CD4-positive, alpha-beta memory T cell (primary cell): Measurements from ENCODE around the gene MGST2. TPM values are rescaled to one million over a fixed set of nuclear protein-coding genes. Genes with fewer than 3 reads are reported as not detected.

ENCODE experiments used
- CTCF ChIA-PET: fragments of 350-600 bp; sonication (Branson Sonifier 250); formaldehyde crosslinking; loops from one replicate; lab custom pipeline; 2021; ENCODE audit warnings: inconsistent platforms; ENCODE audit not compliant: partially characterized antibody; lab: Charles Lee
- POLR2A ChIA-PET: fragments of 350-600 bp; sonication (Branson Sonifier 250); formaldehyde crosslinking; loops from one replicate; lab custom pipeline; 2021; ENCODE audit not compliant: partially characterized antibody; lab: Charles Lee
- DNase-seq, 5 donors: peaks; one replicate each; pipeline versions ENCODE4 v3.0.0 to v3.0.0-alpha.2; 2020 to 2022; ENCODE audit warnings: mixed read lengths in 1 of 5
- H3K27ac ChIP-seq: one replicate; pipeline ENCODE4 v1.7.0; 2013; ENCODE audit warnings: low read depth, low read length
- H3K27me3 ChIP-seq: 2 replicates; pipeline ENCODE4 v1.7.0; 2013; ENCODE audit warnings: mild to moderate bottlenecking, low read length, moderate library complexity; ENCODE audit not compliant: insufficient read depth
- H3K36me3 ChIP-seq: 2 replicates; pipeline ENCODE4 v1.7.0; 2013; ENCODE audit warnings: mild to moderate bottlenecking, low read length, moderate library complexity; ENCODE audit not compliant: insufficient read depth
- H3K4me1 ChIP-seq: 2 replicates; pipeline ENCODE4 v1.7.0; 2013; ENCODE audit warnings: mild to moderate bottlenecking, low read length, moderate library complexity; ENCODE audit not compliant: insufficient read depth
- H3K4me3 ChIP-seq, 2 donors: one replicate each; pipeline ENCODE4 v1.7.0; 2013; ENCODE audit warnings: low read length in 2 of 2, mild to moderate bottlenecking in 1 of 2
- H3K9me3 ChIP-seq, 2 donors: one replicate each; pipeline ENCODE4 v1.7.0; 2013; ENCODE audit warnings: low read length in 2 of 2, control low read depth in 1 of 2; ENCODE audit not compliant: control insufficient read depth in 1 of 2
- H3K27ac Mint-ChIP-seq, 7 donors: one replicate each; pipeline ENCODE4 v1.8.0; 2020 to 2021; ENCODE audit warnings: mixed read lengths in 7 of 7, mild to moderate bottlenecking in 6 of 7, inconsistent platforms in 3 of 7, moderate library complexity in 3 of 7
- H3K27me3 Mint-ChIP-seq, 2 donors: one replicate each; pipeline ENCODE4 v1.8.0; 2020 to 2021; ENCODE audit warnings: mixed read lengths in 2 of 2
- H3K36me3 Mint-ChIP-seq, 2 donors: one replicate each; pipeline ENCODE4 v1.8.0; 2020 to 2021; ENCODE audit warnings: mixed read lengths in 2 of 2, inconsistent platforms in 1 of 2, mild to moderate bottlenecking in 1 of 2
- H3K4me1 Mint-ChIP-seq, 4 donors: one replicate each; pipeline ENCODE4 v1.8.0; 2020 to 2021; ENCODE audit warnings: mixed read lengths in 4 of 4, mild to moderate bottlenecking in 1 of 4
- H3K4me3 Mint-ChIP-seq, 8 donors: one replicate each; pipeline ENCODE4 v1.8.0; 2020 to 2021; ENCODE audit warnings: mixed read lengths in 8 of 8, mild to moderate bottlenecking in 7 of 8, moderate library complexity in 6 of 8, inconsistent platforms in 3 of 8
- H3K9me3 Mint-ChIP-seq, 8 donors: one replicate each; pipeline ENCODE4 v1.8.0; 2020 to 2021; ENCODE audit warnings: mixed read lengths in 8 of 8, mild to moderate bottlenecking in 5 of 8, inconsistent platforms in 3 of 8, moderate library complexity in 1 of 8
- intact Hi-C: fragments of 100-400 bp; cut with micrococcal nuclease; formaldehyde crosslinking; loops from one replicate; pipeline ENCODE4 v1.15.1; 2023
- polyA plus RNA-seq, 2 donors: library from polyadenylated mRNA; unstranded; fragments of 300-500 nt; fragmentation: Illumina TruSeq; gene quantifications; one replicate each; pipeline ENCODE4 v1.2.3, GENCODE V29; 2021
- total RNA-seq, 2 experiments: library from RNA; stranded (reverse); gene quantifications; one replicate each; pipeline ENCODE4 v1.2.3, GENCODE V29; 2021

The MGST2 gene
- total and polyA plus RNA-seq, 4 experiments from 2014 or later, result 1.0 to 26.2 (median 8.3) TPM

DNA sequence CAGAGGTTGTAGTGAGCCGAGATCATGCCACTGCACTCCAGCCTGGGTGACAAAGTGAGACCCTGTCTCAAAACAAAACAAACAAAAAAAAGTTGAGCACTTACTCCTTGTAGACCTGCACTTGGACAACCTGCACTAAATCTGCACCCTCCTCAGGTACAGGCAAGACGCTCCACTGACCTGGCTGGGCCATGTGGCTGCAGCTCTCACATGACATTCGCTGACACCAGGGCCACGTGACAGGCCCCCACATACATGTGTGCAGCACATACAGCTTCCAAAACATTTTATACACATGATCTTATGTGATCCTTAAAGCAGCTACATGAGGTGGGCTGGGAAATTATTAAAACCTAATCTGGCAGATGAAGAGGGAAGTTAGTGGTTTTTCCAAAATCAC, 62.5 kb downstream of the MGST2 start:
- Histone ChIP-seq H3K4me3 (no peak overlapping the region), H3K4me1 (no peaks in the 10 kb centered on the region), H3K27me3 (no peaks in the 10 kb centered on the region), H3K27ac (no peak overlapping the region), H3K36me3 (no peaks in the 10 kb centered on the region), H3K9me3 (no peaks in the 10 kb centered on the region)
- intact Hi-C loops, result no loop called here
- Mint-ChIP-seq H3K4me3 (no peak overlapping the region), H3K4me1 (no peaks in the 10 kb centered on the region), H3K9me3 (no peaks in the 10 kb centered on the region), H3K27ac (no peak overlapping the region), H3K36me3 (peaks cover 0 to 5% of the 10 kb centered on the region in 2 donors), H3K27me3 (peaks cover 4 to 8% of the 10 kb centered on the region in 2 donors)
- CTCF ChIA-PET, result no interaction called here
- POLR2A ChIA-PET, result no interaction called here
- DNase-seq, result no peak

DNA sequence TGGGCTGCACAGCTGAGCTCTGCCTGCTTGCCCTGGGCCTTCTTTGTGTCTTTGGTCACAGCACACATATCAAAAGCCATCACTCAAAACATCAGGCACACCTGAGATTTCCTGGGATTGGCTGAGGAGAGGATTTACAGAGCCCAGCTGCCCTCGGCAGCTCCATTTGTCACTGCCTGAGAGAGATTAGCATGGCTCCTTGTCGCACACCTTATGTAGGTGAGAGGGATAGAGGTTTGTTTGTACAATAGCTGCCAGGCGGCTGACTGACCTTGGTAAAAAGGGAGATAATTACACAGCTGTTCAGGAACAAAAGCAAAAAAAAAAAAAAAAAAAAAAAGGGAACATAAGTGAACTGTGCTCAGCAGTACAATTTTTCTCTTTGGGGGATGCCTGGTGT, 63.2 kb downstream of the MGST2 start:
- Histone ChIP-seq H3K9me3 (no peaks in the 10 kb centered on the region), H3K4me3 (no peak overlapping the region), H3K4me1 (no peaks in the 10 kb centered on the region), H3K36me3 (no peaks in the 10 kb centered on the region), H3K27me3 (no peaks in the 10 kb centered on the region), H3K27ac (no peak overlapping the region)
- POLR2A ChIA-PET, result no interaction called here
- Mint-ChIP-seq H3K4me1 (no peaks in the 10 kb centered on the region), H3K4me3 (peak overlapping the region in 1 of 8 donors; percentile 19), H3K27me3 (peaks cover 5 to 13% of the 10 kb centered on the region in 2 donors), H3K9me3 (no peaks in the 10 kb centered on the region), H3K27ac (no peak overlapping the region), H3K36me3 (peaks cover 0 to 5% of the 10 kb centered on the region in 2 donors)
- no peak for DNase-seq
- CTCF ChIA-PET, result no interaction called here
- intact Hi-C loops, result no loop called here

DNA sequence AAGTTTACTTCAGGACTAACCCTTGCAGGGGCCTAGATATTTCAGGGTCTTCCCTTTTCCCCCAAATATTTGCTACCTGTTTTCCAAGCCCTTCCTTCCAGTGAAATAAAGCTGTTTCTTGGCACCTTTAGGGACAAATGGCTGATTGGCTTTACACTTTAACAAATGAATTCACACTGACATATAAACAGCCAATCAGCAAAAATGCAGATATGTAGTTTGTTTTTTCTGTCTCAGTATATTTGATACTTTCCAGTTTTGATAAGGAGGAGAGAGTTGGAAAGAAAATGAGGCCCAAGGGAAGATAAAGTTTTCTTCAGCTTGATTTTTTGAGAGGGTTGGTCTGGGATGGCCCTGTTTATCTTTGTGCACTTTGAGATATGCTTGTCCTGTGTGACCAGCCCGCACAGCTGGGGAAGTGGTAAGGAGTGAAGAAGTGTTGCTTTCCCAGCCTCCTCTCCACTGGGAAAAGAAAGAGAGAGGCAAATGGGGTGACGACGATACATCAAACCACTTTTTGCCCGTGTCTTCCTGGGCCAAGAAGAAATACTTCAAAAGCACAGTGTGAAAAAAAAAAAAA, 67.5 kb downstream of the MGST2 start:
- H3K9me3 Mint-ChIP-seq, result no peaks in the 10 kb centered on the region
- no peak for DNase-seq
- no peak overlapping the region for H3K4me3 Mint-ChIP-seq
- H3K27me3 Mint-ChIP-seq, result peaks cover 34 to 41% of the 10 kb centered on the region in 2 donors
- peaks cover 0 to 5% of the 10 kb centered on the region in 2 donors for H3K36me3 Mint-ChIP-seq
- Histone ChIP-seq H3K36me3 (no peaks in the 10 kb centered on the region), H3K9me3 (no peaks in the 10 kb centered on the region), H3K27me3 (peaks cover 4% of the 10 kb centered on the region), H3K4me1 (peaks cover 14% of the 10 kb centered on the region), H3K4me3 (no peak overlapping the region), H3K27ac (no peak overlapping the region)
- ChIA-PET POLR2A (no interaction called here), CTCF (interaction anchor here (0.7 to 1.4 kb wide), 5 partner anchors 48 to 870 kb away, joined by 3 to 5 read pairs (median 3); no protein-coding TSS in a partner anchor)
- no peak overlapping the region for H3K27ac Mint-ChIP-seq
- intact Hi-C loops, result loop anchor here (10.0 kb wide), 1 partner anchor 632 kb away; no protein-coding TSS in a partner anchor
- H3K4me1 Mint-ChIP-seq, result peaks cover 0 to 11% (median 8%) of the 10 kb centered on the region in 4 donors

DNA sequence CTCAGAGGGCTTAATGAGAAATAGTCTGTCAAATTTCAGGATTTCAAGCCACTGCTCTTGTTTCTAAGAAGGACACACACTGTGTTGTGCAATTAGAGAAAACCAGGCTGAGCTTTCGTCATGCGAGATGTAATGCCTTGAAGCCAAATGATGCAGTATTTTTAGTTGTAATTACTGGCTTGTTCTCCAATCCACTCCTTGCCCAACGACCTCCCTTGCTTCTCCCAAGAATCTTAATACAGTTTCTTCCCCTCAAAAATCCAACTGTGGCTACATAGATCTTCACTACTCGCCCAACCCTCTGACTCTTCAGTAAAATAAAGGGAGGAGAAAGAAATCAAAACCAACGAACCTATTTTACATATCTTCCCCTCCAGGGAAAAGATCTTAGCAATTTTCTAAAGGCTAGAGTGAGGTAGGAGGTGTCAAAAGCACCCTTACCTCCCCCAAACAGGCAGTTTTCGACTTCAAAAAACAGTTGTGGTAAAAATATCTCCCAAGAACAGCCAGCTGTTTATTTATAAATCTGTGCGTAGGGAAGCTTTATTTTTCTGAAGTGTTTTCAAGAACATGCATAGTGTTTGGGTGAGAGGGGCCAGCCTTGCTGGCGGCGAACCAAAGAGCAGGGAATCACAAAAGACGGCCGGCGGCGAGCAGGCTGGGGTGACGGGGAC, 68.7 kb downstream of the MGST2 start:
- Histone ChIP-seq H3K9me3 (no peaks in the 10 kb centered on the region), H3K27me3 (peaks cover 4% of the 10 kb centered on the region), H3K4me1 (peaks cover 14% of the 10 kb centered on the region), H3K27ac (no peak overlapping the region), H3K4me3 (no peak overlapping the region), H3K36me3 (no peaks in the 10 kb centered on the region)
- Mint-ChIP-seq H3K4me1 (peaks cover 0 to 11% (median 8%) of the 10 kb centered on the region in 4 donors), H3K4me3 (peak overlapping the region in 7 of 8 donors; percentile 60 to 84 (median 71)), H3K27ac (peak overlapping the region in 1 of 7 donors; percentile 59), H3K9me3 (no peaks in the 10 kb centered on the region), H3K36me3 (no peaks in the 10 kb centered on the region), H3K27me3 (peaks cover 38 to 44% of the 10 kb centered on the region in 2 donors)
- intact Hi-C loops, result loop anchor here (10.0 kb wide), 1 partner anchor 630 kb away; no protein-coding TSS in a partner anchor
- DNase-seq, result no peak
- ChIA-PET POLR2A (no interaction called here), CTCF (interaction anchor here (0.7 to 1.4 kb wide), 6 partner anchors 49 to 626 kb away, joined by 3 to 5 read pairs (median 4); no protein-coding TSS in a partner anchor)

DNA sequence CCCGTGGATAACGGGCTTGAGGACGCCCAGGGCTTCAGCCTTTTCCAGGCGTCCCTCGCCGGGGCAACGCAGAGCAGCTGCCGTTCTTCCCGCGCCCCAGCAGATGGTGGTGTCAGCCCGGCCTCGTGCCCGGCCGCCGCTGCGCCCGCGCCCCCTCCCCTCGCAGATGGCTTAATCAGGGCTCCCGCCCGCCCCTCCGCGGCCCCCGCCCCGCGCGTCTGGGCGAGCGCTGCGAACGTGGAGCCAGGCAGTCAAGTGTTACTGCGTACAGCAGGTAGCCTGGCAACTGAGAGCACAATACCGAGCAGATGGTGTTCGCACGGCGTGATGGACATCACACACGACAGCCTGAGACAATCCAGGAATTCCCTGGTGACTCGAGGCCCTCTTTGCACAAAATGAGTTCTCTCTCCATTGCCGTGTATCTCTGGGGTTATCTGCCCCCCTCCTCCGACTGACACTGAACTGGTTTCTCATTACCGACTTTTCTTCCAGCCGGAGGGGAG, 69.3 kb downstream of the MGST2 start:
- DNase-seq, result peak; percentile 19 to 39 (median 25)
- no peaks in the 10 kb centered on the region for H3K9me3 Mint-ChIP-seq

DNA sequence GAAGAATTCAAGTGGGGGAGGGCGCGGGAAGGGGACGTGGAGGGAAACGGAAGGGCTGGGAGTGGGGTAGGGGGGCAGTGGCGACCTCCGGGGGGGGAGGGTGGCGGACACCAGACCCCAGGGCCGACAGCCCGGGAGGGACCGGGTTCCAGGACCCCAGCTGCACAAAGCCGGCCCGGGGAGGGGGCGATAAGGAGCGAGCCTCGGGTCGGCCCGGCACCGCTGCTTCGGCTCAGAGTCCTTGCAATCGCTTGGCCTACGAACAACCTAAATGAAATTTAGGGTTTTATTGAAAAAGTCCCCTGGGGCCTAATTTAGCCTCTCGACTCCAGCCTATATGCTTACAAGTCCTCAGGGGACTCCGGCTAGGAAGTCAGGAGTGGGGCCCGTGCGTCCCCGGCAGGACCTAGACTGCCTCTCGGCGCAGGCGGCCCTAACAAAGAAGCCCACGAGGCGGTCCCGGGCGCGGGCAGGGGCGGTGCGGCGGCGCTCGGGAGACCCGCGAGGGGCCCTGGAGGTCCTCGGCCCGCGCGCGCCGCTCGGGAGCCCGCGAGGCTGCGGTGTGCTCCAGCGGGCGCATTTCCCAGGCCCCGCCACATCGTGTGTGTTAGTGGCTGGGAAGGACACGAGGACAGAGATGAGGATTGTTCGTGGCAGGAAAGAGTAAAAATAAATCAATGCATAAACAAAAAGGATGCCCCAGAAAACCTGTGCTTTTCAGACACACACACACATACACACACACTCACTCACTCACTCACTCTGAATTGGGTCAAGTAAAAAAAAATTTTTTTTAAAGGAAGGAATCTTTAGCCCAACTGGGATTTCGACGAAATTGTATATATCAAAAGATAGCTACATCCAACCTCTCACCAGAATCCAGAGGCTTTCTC, 70.0 kb downstream of the MGST2 start:
- no peak overlapping the region for H3K27ac ChIP-seq
- Mint-ChIP-seq H3K4me3 (peak overlapping the region; percentile 60 to 84 (median 68)), H3K9me3 (no peaks in the 10 kb centered on the region), H3K27me3 (peaks cover 38 to 45% of the 10 kb centered on the region in 2 donors), H3K36me3 (no peaks in the 10 kb centered on the region), H3K4me1 (peaks cover 0 to 11% (median 8%) of the 10 kb centered on the region in 4 donors), H3K27ac (peak overlapping the region in 1 of 7 donors; percentile 12)
- no peak overlapping the region for H3K4me3 ChIP-seq
- ChIA-PET CTCF (interaction anchor here (0.6 to 1.2 kb wide), 2 partner anchors 14 to 625 kb away, joined by 3 read pairs; no protein-coding TSS in a partner anchor), POLR2A (no interaction called here)
- no peak for DNase-seq
- peaks cover 4% of the 10 kb centered on the region for H3K27me3 ChIP-seq
- H3K4me1 ChIP-seq, result peaks cover 14% of the 10 kb centered on the region
- H3K36me3 ChIP-seq, result no peaks in the 10 kb centered on the region
- intact Hi-C loops, result loop anchor here (1.0 to 10.0 kb wide), 2 partner anchors 518 to 629 kb away; no protein-coding TSS in a partner anchor
- H3K9me3 ChIP-seq, result no peaks in the 10 kb centered on the region

More for the DNA sequence above, 69.3 kb downstream of the MGST2 start:
- Histone ChIP-seq H3K27me3 (peaks cover 4% of the 10 kb centered on the region), H3K27ac (no peak overlapping the region), H3K4me3 (no peak overlapping the region), H3K4me1 (peaks cover 14% of the 10 kb centered on the region), H3K9me3 (no peaks in the 10 kb centered on the region), H3K36me3 (no peaks in the 10 kb centered on the region)
- Mint-ChIP-seq H3K4me1 (peaks cover 0 to 11% (median 8%) of the 10 kb centered on the region in 4 donors), H3K4me3 (peak overlapping the region; percentile 60 to 84 (median 68)), H3K36me3 (no peaks in the 10 kb centered on the region), H3K27ac (peak overlapping the region in 1 of 7 donors; percentile 19), H3K27me3 (peaks cover 38 to 45% of the 10 kb centered on the region in 2 donors)
- intact Hi-C loops, result loop anchor here (1.0 to 10.0 kb wide), 2 partner anchors 518 to 630 kb away; no protein-coding TSS in a partner anchor
- POLR2A ChIA-PET, result no interaction called here
- CTCF ChIA-PET, result interaction anchor here (0.7 to 1.2 kb wide), 4 partner anchors 78 to 625 kb away, joined by 3 to 4 read pairs (median 3); no protein-coding TSS in a partner anchor
